ENCODE results near the gene SLC25A28. TPM values are rescaled to one million over a fixed set of nuclear protein-coding genes. Genes with fewer than 3 reads are reported as not detected.

SLC25A28 gene
- polyA plus RNA-seq, 10 donors, result 24.7 to 41.1 (median 30.9) TPM

DNA sequence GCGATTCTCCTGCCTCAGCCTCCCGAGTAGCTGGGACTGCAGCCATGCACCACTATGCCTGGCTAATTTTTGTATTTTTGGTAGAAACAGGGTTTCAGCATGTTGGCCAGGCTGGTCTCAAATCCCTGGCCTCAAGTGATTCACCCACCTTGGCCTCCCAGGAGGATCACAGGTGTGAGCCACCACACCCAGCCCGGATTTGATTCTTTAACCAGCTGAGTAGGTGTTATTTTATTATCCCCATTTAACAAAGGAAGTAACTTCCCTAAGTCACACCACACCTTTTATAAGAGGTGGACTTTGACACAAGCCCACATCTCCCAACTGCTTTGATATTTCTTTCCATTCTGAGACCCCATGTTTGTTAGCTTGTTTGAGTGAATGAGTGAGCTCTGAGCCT is 25.0 kb downstream of the SLC25A28 start:
- DNase-seq, result no peak

- DNase-seq, result no peak
Observed at GRCh38 chr10:99593312-99593711, 26.9 kb downstream of the SLC25A28 start.

- no peak for DNase-seq
Observed at GRCh38 chr10:99590799-99591198, 29.4 kb downstream of the SLC25A28 start.

- DNase-seq, result no peak
Observed at GRCh38 chr10:99583687-99584086, 36.6 kb downstream of the SLC25A28 start.

DNA sequence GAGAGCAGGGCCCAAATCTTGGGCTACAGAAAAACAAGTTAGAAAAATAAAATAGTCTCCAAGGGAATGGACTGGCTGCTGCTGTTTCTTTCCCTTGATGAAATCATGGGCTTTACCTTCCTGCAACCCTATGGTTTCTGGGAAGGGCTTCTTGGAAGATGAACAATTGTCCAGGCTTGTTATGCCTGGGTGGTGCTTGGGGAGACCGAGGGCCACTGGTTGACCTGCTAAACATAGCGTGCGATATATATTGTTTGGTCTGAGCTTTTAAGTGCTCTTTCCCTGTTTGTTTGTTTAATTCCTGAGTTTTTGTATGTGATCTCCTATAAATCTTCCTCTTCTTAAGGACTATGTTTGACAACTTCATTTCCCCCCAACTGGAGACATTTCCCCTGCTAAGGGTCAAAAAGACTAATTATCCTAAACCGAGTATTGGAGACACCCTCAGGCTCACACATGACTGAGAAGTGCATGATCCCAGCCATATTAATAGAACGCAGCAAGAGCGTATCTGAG is 37.9 kb downstream of the SLC25A28 start:
- no peak for DNase-seq

DNA sequence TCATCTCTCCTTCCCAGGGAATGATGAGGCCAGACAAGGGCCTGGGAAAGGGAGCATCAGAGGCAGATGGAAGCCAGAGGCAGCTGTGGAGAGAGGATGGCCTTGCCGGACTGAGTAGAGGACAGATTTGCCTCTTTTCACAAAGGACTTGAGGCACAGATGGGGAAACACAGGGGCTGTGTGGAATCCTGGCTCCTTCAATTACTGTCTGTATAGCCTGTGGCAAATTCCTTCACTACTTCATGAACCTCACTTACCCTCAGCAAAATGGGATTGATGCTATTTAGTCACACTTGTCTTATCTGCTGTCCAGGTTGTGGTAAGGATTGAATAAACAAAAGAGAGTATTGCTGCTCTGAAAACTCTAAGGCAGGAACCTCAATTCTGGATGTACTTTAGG is 40.3 kb downstream of the SLC25A28 start:
- DNase-seq, result no peak

DNA sequence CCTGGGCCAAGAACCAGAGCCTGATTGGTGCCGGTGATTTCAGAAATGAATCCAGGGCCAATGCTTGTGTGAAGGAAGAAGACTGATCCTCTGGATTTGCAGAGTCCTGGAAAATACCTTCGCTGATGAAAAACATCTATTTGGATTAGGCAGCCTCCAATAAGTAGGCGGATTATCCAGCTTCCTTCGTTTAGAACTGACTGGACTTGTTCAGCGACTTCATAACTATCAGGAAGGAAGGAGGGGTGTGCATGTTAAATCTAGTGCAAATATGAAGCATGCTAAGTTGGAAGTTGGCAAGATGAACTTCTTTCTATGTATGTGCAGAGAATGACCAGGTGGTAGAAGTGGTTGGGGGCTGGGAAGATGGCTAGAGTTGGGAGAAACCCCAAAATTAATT is 46.4 kb downstream of the SLC25A28 start:
- DNase-seq, result no peak

- no peak for DNase-seq
Observed at GRCh38 chr10:99571816-99572215, 48.4 kb downstream of the SLC25A28 start.

- DNase-seq, result no peak
Observed at GRCh38 chr10:99569961-99570360, 50.3 kb downstream of the SLC25A28 start.

DNA sequence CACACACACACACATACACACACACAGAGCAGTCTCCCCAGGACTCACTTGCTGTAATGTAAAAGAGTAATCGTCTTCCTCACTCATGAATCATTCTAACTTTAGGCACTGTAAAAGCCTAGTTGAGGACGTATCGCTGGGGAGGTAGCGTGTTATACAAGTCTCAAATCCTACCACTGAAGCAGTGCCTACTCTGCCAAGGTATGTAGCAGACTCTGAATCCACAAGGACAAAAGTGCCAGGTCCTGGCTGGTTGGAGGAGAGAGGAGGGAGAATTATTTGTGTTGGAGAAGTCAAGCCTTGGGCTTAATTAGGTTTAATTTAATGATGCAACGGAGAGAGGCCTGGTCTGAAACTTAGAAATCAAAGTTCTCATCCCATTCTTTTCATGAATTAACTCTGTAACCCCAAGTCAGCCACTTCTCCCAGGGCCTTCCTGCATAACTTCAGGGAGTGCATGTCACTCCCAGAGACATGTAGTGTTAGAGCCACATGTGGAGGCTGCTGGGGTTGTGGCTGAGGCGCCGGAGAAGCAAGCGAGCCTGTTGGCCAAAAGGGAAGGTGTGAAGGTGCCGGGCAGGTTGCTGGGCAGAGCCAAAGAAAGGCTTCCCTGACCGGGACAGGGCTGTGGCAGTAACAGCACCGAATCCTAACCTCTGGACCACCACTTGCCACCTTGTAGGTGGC is 50.8 kb downstream of the SLC25A28 start:
- DNase-seq, result no peak

DNA sequence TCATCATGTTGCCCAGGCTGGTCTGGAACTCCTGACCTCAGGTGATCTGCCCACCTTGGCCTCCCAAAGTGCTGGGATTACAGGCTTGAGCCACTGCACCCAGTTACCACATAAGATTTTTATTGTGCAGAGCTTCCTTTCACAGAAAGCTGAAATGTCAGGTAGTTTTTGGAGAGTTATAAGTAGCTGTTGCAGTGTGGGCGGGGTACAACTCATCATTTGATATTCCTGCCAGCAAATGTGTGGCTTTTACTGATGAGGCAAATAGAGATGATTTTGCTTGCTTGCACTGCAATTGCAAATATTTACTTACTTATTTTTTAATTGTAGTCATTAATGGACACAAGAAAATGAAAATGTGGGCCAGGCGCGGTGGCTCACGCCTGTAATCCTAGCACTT is 55.1 kb downstream of the SLC25A28 start:
- no peak for DNase-seq

DNA sequence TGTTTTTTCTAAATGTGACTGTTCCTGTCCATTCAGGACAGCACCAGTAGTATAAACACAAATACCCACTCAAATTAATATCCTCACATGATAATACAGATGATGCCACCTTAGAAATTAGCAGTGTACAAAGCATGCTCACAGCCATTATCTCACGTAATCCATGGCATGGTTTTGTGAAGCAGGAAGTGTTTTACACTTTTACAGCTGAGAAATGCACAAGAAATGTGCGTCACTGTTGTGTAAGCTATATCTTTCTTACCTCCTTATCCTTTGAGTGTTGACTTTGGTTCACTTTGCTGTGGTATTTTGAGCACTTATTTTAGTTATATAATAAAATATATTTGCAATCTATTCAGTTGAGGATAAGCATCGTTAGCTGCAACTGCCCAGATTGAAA is 55.9 kb downstream of the SLC25A28 start:
- DNase-seq, result no peak

DNA sequence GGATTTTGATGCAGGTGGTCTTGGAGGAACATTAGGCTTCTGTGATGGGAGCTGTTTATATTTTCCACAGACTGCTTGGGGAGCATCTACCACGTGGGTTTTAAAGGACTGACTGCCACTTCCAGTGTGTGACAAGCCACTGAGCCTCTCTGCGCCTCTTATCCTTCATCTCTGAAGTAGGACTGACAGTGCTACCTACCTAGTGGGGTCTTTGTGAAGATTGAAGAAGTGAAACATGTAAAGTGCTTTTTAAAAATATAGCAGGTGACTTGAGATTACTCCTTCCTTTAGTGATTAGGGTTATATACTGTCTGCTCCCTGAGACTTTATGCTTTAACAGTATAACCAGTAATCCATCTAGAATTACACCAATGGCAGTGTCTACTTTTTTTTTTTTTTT is 57.6 kb downstream of the SLC25A28 start:
- no peak for DNase-seq

Other genes with a start within 250 kb of the SLC25A28 start
- 10 to 100 TPM; 31.9 to 47.7 (median 38.7) TPM for gene GOT1, start 189.8 kb downstream of the SLC25A28 start, polyA plus RNA-seq (ENCODE audit: insufficient read length in 10 of 10)
- under 1 TPM; 0.15 to 0.97 (median 0.51) TPM for gene NKX2-3, start 87.5 kb downstream of the SLC25A28 start, polyA plus RNA-seq (ENCODE audit: insufficient read length in 10 of 10)
- 1 to 10 TPM; 3.2 to 7.1 (median 4.4) TPM for gene ENTPD7, start 39.1 kb upstream of the SLC25A28 start, polyA plus RNA-seq (ENCODE audit: insufficient read length in 10 of 10)
- 10 to 100 TPM; 23.6 to 37.9 (median 30.7) TPM for gene COX15, start 111.7 kb upstream of the SLC25A28 start, polyA plus RNA-seq (ENCODE audit: insufficient read length in 10 of 10)
- 10 to 100 TPM; 16.2 to 24.6 (median 20.0) TPM for gene CUTC, start 111.8 kb upstream of the SLC25A28 start, polyA plus RNA-seq (ENCODE audit: insufficient read length in 10 of 10)
- gene ABCC2, start 162.2 kb upstream of the SLC25A28 start, polyA plus RNA-seq (ENCODE audit: insufficient read length in 10 of 10), result 1 to 10 TPM in 3 of 10 donors, under 1 TPM in 7; 0.42 to 1.1 (median 0.84) TPM